AG09319 (cell line): Measurements from ENCODE around the gene ULBP1.
"Not testable (repeated sequence)": the region's sequence is repeated elsewhere in the genome, so short reads cannot be mapped to it uniquely, and the experiment has no call there.

ENCODE experiments used
- DNase-seq: peaks from one replicate; pipeline ENCODE4 v3.0.0-alpha.2; 2010; ENCODE audit warnings: low read depth; ENCODE audit errors: extremely low read depth
- TF ChIP-seq, protein P1 (sequence below): IDR thresholded peaks from 2 replicates; pipeline ENCODE4 v1.5.1; 2011; ENCODE audit warnings: low read depth, mild to moderate bottlenecking, inconsistent platforms, low read length, moderate library complexity

Gene ULBP1

GRCh38 chr6:149962461-149963211 is 1.1 kb upstream of the ULBP1 start:
- DNase-seq: no peak
- TF ChIP-seq, protein P1, sequence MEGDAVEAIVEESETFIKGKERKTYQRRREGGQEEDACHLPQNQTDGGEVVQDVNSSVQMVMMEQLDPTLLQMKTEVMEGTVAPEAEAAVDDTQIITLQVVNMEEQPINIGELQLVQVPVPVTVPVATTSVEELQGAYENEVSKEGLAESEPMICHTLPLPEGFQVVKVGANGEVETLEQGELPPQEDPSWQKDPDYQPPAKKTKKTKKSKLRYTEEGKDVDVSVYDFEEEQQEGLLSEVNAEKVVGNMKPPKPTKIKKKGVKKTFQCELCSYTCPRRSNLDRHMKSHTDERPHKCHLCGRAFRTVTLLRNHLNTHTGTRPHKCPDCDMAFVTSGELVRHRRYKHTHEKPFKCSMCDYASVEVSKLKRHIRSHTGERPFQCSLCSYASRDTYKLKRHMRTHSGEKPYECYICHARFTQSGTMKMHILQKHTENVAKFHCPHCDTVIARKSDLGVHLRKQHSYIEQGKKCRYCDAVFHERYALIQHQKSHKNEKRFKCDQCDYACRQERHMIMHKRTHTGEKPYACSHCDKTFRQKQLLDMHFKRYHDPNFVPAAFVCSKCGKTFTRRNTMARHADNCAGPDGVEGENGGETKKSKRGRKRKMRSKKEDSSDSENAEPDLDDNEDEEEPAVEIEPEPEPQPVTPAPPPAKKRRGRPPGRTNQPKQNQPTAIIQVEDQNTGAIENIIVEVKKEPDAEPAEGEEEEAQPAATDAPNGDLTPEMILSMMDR: no peak

- TF ChIP-seq, protein P1: no peak
- DNase-seq: no peak
Observed at GRCh38 chr6:149963212-149963461, 606 bp upstream of the ULBP1 start.

- no peak for DNase-seq
- TF ChIP-seq, protein P1: no peak
Observed at GRCh38 chr6:149964308-149965193, 808 bp downstream of the ULBP1 start.

DNA sequence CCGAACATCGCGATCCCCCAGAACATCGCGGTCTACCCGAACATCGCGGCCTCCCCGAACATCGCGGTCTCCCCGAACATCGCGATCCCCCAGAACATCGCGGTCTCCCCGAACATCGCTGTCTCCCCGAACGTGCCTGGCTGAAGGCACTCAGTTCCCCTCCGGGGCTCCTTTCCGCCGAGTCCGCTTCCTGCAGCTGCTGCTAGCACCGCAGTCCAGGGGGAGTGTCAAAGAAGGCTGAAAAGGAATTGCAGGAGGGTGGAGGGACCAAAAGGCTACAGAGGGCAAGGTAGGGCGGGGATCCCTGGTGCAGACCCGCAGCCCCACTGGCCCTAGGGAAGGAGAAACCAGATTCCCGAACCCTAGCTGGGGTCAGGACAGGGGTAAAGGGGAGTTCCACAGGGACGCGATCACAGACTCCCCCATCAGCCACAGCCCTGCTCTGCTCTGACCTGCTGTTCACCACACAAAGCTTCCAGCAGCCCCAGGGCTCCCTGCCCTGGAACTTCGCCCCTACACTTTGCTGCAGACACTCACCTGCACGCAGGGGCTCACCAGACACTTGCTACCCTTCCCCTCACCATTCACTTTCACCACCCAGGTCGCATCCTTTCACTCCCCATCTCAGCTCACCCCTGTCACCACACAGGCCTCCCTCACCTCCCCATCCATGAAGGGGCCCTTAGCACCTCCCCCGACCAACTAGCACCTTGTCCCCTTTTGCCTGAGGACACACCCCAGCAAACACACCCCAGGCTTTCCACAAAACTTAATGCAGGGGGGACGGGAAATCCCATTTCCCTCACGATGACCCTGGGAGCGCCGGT is 1.7 kb downstream of the ULBP1 start:
- TF ChIP-seq, protein P1: no peak
- DNase-seq: no peak

DNA sequence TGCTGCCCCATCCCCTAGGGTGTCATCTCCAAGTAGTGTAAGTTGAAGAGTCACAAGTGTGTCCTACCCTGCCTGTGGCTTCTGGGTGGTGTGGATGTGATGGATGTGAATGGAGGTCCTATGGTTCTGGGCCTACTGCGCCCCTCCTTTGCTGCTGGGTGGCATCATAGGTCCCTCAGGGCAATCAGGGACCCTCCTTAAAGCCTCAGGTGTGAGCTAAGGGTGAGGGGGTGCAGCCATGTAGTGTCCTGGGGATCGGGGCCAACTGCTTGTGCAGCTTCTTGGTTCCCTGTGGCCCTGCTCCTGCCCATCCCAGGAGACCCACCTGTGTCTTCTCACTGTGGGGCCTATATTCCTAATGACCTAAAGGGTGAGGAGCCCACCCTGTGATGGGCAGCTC is 2.6 kb downstream of the ULBP1 start:
- DNase-seq: not testable (repeated sequence)

- DNase-seq: no peak
- TF ChIP-seq, protein P1: no peak
Observed at GRCh38 chr6:149967591-149967990, 3.8 kb downstream of the ULBP1 start.

DNA sequence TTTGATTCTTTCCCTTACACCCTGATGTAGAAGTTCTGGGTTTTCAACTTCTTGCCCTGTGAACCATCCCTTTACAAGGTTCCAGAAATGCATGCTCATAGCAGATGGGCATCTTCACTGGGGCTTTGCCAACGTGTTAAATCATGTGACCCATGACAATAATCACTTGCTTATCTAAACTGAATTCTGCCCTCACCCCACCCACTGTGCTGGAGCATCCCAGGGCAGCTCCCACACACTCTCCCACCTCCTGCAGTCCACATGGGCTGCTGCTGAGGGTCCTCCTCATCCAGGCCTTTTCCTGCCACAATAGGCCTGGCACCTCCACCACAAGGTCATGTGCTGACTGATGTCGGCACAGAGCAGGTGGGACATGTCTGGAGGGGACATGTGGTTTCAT is 4.3 kb downstream of the ULBP1 start:
- DNase-seq: not testable (repeated sequence)

- DNase-seq: not testable (repeated sequence)
Observed at GRCh38 chr6:149968909-149969308, 5.2 kb downstream of the ULBP1 start.
